DND-41 (cell line): ENCODE data around the gene UCHL5.

ENCODE experiments used
- CTCF ChIP-seq: IDR thresholded peaks from 2 replicates; pipeline ENCODE4 v1.5.1; 2012; ENCODE audit warnings: borderline replicate concordance, low read length, moderate library complexity, mild to moderate bottlenecking; ENCODE audit not compliant: poor library complexity, severe bottlenecking; ENCODE audit errors: extremely low read depth
- EZH2 ChIP-seq: IDR thresholded peaks from 3 replicates; pipeline ENCODE4 v1.6.1; 2012; ENCODE audit warnings: borderline replicate concordance, low read depth, mild to moderate bottlenecking, moderate library complexity, low read length, inconsistent platforms; ENCODE audit not compliant: severe bottlenecking

- TF ChIP-seq CTCF (no peak), EZH2 (no peak)
Measured at GRCh38 chr1:193066606-193067005, 7.4 kb upstream of the UCHL5 start.
